ENCODE results near the gene FLT3LG.

DNA sequence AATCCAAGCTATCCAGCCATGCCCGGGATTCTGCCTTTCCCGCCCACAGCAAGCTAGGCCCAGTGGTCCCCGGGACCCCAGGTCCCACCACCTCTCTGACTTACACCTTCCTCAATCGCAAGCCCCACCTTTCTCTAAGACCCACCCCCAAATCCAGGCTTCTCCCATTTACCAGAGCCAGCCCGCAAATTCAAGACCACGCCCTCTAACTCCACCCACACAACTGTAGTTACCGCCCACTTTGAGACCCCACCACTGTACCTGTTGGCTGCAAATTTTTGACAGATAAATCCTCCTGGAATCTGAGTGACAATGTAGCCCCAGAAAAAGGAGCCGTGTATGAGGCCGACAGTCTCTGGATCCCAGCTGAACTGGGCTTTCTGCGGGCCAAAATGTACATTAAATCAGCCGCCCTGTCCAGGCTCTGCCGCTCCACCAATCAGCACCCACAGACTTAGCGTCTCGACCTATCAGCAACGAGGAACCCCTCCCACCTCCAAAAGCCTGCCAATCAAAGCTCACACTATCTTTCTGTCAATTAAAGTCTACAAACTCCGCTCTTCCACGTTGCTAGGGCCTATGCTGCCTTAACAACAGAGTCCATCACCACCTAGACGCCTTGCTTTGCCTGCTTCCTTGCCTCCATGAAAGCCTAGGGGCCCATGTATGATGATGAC is 39.0 kb upstream of the FLT3LG start:
- TF ChIP-seq, protein P1, sequence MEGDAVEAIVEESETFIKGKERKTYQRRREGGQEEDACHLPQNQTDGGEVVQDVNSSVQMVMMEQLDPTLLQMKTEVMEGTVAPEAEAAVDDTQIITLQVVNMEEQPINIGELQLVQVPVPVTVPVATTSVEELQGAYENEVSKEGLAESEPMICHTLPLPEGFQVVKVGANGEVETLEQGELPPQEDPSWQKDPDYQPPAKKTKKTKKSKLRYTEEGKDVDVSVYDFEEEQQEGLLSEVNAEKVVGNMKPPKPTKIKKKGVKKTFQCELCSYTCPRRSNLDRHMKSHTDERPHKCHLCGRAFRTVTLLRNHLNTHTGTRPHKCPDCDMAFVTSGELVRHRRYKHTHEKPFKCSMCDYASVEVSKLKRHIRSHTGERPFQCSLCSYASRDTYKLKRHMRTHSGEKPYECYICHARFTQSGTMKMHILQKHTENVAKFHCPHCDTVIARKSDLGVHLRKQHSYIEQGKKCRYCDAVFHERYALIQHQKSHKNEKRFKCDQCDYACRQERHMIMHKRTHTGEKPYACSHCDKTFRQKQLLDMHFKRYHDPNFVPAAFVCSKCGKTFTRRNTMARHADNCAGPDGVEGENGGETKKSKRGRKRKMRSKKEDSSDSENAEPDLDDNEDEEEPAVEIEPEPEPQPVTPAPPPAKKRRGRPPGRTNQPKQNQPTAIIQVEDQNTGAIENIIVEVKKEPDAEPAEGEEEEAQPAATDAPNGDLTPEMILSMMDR (conservative IDR thresholded peaks at IDR 0.05; ENCODE audit: low read depth, low read length) = no peak
- no peak for TF ChIP-seq EZH2phosphoT487 (IDR thresholded peaks at IDR 0.05; ENCODE audit: borderline replicate concordance, low read length)
- TF ChIP-seq EZH2 (IDR thresholded peaks at IDR 0.05; ENCODE audit: low read length, unreplicated experiment) = no peak
